Motor neuron (in vitro differentiated cells): Measurements from ENCODE around the gene SSC4D. TPM values are rescaled to one million over a fixed set of nuclear protein-coding genes. Genes with fewer than 3 reads are reported as not detected.
"Not testable (repeated sequence)": the region's sequence is repeated elsewhere in the genome, so short reads cannot be mapped to it uniquely, and the experiment has no call there.

Experiments
- ATAC-seq, 8 experiments: fragments of 200-7000 bp; cut with Tn5 transposase; replicated peaks in 6 of 8; 2 replicates each; pipeline ENCODE4 v1.8.0; 2021; ENCODE audit warnings: mild to moderate bottlenecking in 8 of 8, moderate library complexity in 8 of 8
- H3K27ac ChIP-seq, 2 donors: fragments of 250-450 bp; sonication (Bioruptor Pico); 2 replicates each; pipeline ENCODE4 v1.9.0; 2021; ENCODE audit warnings: antibody characterized with exemption in 2 of 2, mild to moderate bottlenecking in 2 of 2, moderate library complexity in 1 of 2
- H3K4me1 ChIP-seq, 2 donors: fragments of 250-450 bp; sonication (Bioruptor Pico); replicated peaks in 1 of 2; 2 replicates each; pipeline ENCODE4 v1.6.1; 2021; ENCODE audit warnings: antibody characterized with exemption in 2 of 2, mild to moderate bottlenecking in 2 of 2, moderate library complexity in 1 of 2
- H3K4me3 ChIP-seq, 5 donors: fragments of 250-450 bp; sonication (Bioruptor Pico); 2 replicates each; pipeline ENCODE4 v1.9.0; 2021; ENCODE audit warnings: antibody characterized with exemption in 5 of 5, mild to moderate bottlenecking in 5 of 5, moderate library complexity in 4 of 5
- WGBS, 10 experiments: fragments of 450-650 bp; shearing (Covaris generic); methylation state at CpG; one replicate each; pipeline ENCODE4 v1.0.0; 2022; 5-methylcytosine and 5-hydroxymethylcytosine counted together
- in situ Hi-C, 9 experiments: fragments of 400-800 bp; cut with MboI; loops; one replicate each; pipeline ENCODE4 v1.15.0; 2021; ENCODE audit warnings: low sequenced_read_pairs in 9 of 9, low pct_unique_long_range_greater_than_20kb in 2 of 9; ENCODE audit not compliant: unreplicated experiment in 9 of 9
- total RNA-seq, 8 experiments: library from RNA; unstranded; fragments of 300-600 nt; gene quantifications; 2 replicates each; pipeline versions ENCODE4 v1.2.3 to v1.2.4, GENCODE V29; 2022

The SSC4D gene
- total RNA-seq, 8 experiments from 2014 or later = 0.18 to 1.5 (median 0.68) TPM

GRCh38 chr7:76392531-76393115 is 16.9 kb downstream of the SSC4D start:
- peak in 3 of 8 experiments; percentile 0 to 2 (median 1) for ATAC-seq
- H3K27ac ChIP-seq = no peak overlapping the region
- 37 to 100% (median 57%) methylated on average over 2 to 10 of the region's 12 CpGs; no CpG with 5 or more reads in 2 of the 10 experiments for WGBS, 10 experiments

GRCh38 chr7:76390092-76390491 is 19.4 kb downstream of the SSC4D start:
- WGBS, 10 experiments = 90 to 100% (median 91%) methylated on average over 1 to 7 of the region's 13 CpGs; no CpG with 5 or more reads in 7 of the 10 experiments
- H3K4me1 ChIP-seq = peaks cover 11 to 18% of the 10 kb centered on the region in 2 donors
- no peak for ATAC-seq
- H3K27ac ChIP-seq = no peak overlapping the region
- in situ Hi-C loops = no loop called here
- no peak overlapping the region for H3K4me3 ChIP-seq

More at GRCh38 chr7:76392531-76393115, 16.9 kb downstream of the SSC4D start:
- peak overlapping the region; percentile 45 to 52 (median 50) for H3K4me3 ChIP-seq
- H3K4me1 ChIP-seq = peaks cover 11 to 32% of the 10 kb centered on the region in 2 donors
- in situ Hi-C loops = no loop called here

- H3K4me1 ChIP-seq = peaks cover 8 to 14% of the 10 kb centered on the region in 2 donors
- H3K4me3 ChIP-seq, in situ Hi-C loops, ATAC-seq, H3K27ac ChIP-seq: not testable (repeated sequence)
- WGBS, 10 experiments = 84 to 100% (median 94%) methylated on average over 1 to 5 of the region's 6 CpGs; no CpG with 5 or more reads in 3 of the 10 experiments
Measured at GRCh38 chr7:76387789-76388188, 21.7 kb downstream of the SSC4D start.

- no peak overlapping the region for H3K27ac ChIP-seq
- no peak for ATAC-seq
- H3K4me1 ChIP-seq = peaks cover 8 to 10% of the 10 kb centered on the region in 2 donors
- in situ Hi-C loops = no loop called here
- no peak overlapping the region for H3K4me3 ChIP-seq
- WGBS, 10 experiments = 42 to 100% (median 89%) methylated on average over 1 to 8 of the region's 11 CpGs; no CpG with 5 or more reads in 3 of the 10 experiments
Measured at GRCh38 chr7:76386691-76387260, 22.7 kb downstream of the SSC4D start.

- ATAC-seq = no peak
- in situ Hi-C loops = no loop called here
- peaks cover 0 to 11% of the 10 kb centered on the region in 2 donors for H3K4me1 ChIP-seq
- H3K4me3 ChIP-seq = no peak overlapping the region
- no peak overlapping the region for H3K27ac ChIP-seq
- 62 to 100% (median 81%) methylated on average over 2 to 11 of the region's 13 CpGs for WGBS, 10 experiments
Measured at GRCh38 chr7:76383089-76383944, 26.2 kb downstream of the SSC4D start.

- Histone ChIP-seq H3K27ac (no peak overlapping the region), H3K4me3 (no peak overlapping the region), H3K4me1 (peaks cover 9 to 13% of the 10 kb centered on the region in 2 donors)
- ATAC-seq = no peak
- 80 to 100% (median 100%) methylated on average over 1 to 4 of the region's 7 CpGs for WGBS, 10 experiments
- in situ Hi-C loops = no loop called here
Measured at GRCh38 chr7:76381814-76382213, 27.7 kb downstream of the SSC4D start.

- H3K27ac ChIP-seq = peak overlapping the region; percentile 58 to 81
- no peak for ATAC-seq
- peaks cover 9 to 13% of the 10 kb centered on the region in 2 donors for H3K4me1 ChIP-seq
- in situ Hi-C loops = no loop called here
- WGBS, 10 experiments = 45 to 100% (median 93%) methylated on average over 2 to 7 of the region's 7 CpGs; no CpG with 5 or more reads in 6 of the 10 experiments
- no peak overlapping the region for H3K4me3 ChIP-seq
Measured at GRCh38 chr7:76380623-76380966, 28.9 kb downstream of the SSC4D start.

GRCh38 chr7:76377186-76377918 is 32.1 kb downstream of the SSC4D start:
- in situ Hi-C loops = no loop called here
- WGBS, 10 experiments = 10 to 70% (median 57%) methylated on average over 1 to 3 of the region's 9 CpGs; no CpG with 5 or more reads in 3 of the 10 experiments
- Histone ChIP-seq H3K27ac (peak overlapping the region; percentile 10 to 24), H3K4me3 (no peak overlapping the region), H3K4me1 (peaks cover 9 to 13% of the 10 kb centered on the region in 2 donors)
- no peak for ATAC-seq

GRCh38 chr7:76375251-76375650 is 34.2 kb downstream of the SSC4D start:
- ATAC-seq = no peak

GRCh38 chr7:76372984-76373833 is 36.3 kb downstream of the SSC4D start:
- no peak overlapping the region for H3K4me3 ChIP-seq
- 65 to 94% (median 78%) methylated on average over 1 to 7 of the region's 9 CpGs; no CpG with 5 or more reads in 4 of the 10 experiments for WGBS, 10 experiments
- peaks cover 2 to 9% of the 10 kb centered on the region in 2 donors for H3K4me1 ChIP-seq
- peak; percentile 30 to 100 (median 88) for ATAC-seq
- no peak overlapping the region for H3K27ac ChIP-seq
- in situ Hi-C loops = no loop called here

More at GRCh38 chr7:76375251-76375650, 34.2 kb downstream of the SSC4D start:
- no peak overlapping the region for H3K4me3 ChIP-seq
- in situ Hi-C loops = no loop called here
- H3K4me1 ChIP-seq = peaks cover 9 to 12% of the 10 kb centered on the region in 2 donors
- WGBS, 10 experiments = 77 to 100% (median 83%) methylated on average over 3 to 9 of the region's 9 CpGs; no CpG with 5 or more reads in 3 of the 10 experiments
- no peak overlapping the region for H3K27ac ChIP-seq

- no peak for ATAC-seq
- no peak overlapping the region for H3K4me3 ChIP-seq
- WGBS, 10 experiments = 64 to 100% (median 96%) methylated on average over 1 to 2 of the region's 3 CpGs; no CpG with 5 or more reads in 4 of the 10 experiments
- H3K4me1 ChIP-seq = peaks cover under 1 to 1% of the 10 kb centered on the region in 2 donors
- H3K27ac ChIP-seq = no peak overlapping the region
- in situ Hi-C loops = no loop called here
Measured at GRCh38 chr7:76371396-76371795, 38.1 kb downstream of the SSC4D start.

- in situ Hi-C loops = no loop called here
- peaks cover 19 to 25% of the 10 kb centered on the region in 2 donors for H3K4me1 ChIP-seq
- H3K4me3 ChIP-seq = no peak overlapping the region
- H3K27ac ChIP-seq = no peak overlapping the region
- ATAC-seq = no peak
- 55 to 100% (median 72%) methylated on average over 1 to 2 of the region's 6 CpGs; no CpG with 5 or more reads in 5 of the 10 experiments for WGBS, 10 experiments
Measured at GRCh38 chr7:76369018-76369417, 40.5 kb downstream of the SSC4D start.
